Omental fat pad (tissue), 4 donors: ENCODE data around the gene FOXF2. TPM values are rescaled to one million over a fixed set of nuclear protein-coding genes. Genes with fewer than 3 reads are reported as not detected.

ENCODE experiments used
- ATAC-seq: fragments of 150-250 bp; one replicate; pipeline ENCODE4 v1.9.1; 2016; ENCODE audit warnings: mild to moderate bottlenecking, moderate library complexity; ENCODE audit not compliant: low FRiP score
- DNase-seq: peaks from one replicate; pipeline ENCODE4 v3.0.0-alpha.2; 2019; ENCODE audit warnings: low spot score
- CTCF ChIP-seq, 3 donors: fragments of 450-650 bp; IDR thresholded peaks; one replicate each; pipeline ENCODE4 v1.5.1; 2016 to 2017; ENCODE audit warnings: antibody characterized with exemption in 3 of 3, mild to moderate bottlenecking in 3 of 3, moderate library complexity in 2 of 3
- total RNA-seq, 4 donors: library from RNA; depleted of rRNA; stranded (reverse); fragments of >200 nt; gene quantifications; one replicate each; pipeline ENCODE4 v1.1.0, GENCODE V29; 2016

FOXF2 gene
- total RNA-seq, 4 donors from 2014 or later, result 0.65 to 1.1 (median 0.95) TPM

DNA sequence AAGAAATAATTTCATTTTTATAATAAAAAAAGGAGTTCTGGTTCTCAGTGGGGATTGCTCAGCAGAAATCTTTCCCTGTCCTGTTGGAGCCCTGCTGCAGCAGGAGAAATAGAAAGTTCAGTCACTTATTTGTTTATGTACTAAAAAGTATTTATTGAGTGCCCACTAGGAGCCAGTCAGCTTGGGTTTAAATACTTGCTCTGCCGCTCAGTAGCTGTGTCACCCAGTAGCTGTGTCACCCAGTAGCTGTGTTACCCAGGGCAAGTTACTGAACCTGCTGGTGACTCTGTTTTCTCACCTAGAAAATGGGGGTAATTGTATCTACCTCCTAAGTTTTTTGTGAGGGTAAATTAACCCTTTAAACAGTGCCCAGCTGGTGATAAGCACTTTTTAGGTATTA is 32.9 kb downstream of the FOXF2 start:
- ATAC-seq (no peak), DNase-seq (no peak)
- TF ChIP-seq CTCF (IDR thresholded peaks at IDR 0.05), result no peak

DNA sequence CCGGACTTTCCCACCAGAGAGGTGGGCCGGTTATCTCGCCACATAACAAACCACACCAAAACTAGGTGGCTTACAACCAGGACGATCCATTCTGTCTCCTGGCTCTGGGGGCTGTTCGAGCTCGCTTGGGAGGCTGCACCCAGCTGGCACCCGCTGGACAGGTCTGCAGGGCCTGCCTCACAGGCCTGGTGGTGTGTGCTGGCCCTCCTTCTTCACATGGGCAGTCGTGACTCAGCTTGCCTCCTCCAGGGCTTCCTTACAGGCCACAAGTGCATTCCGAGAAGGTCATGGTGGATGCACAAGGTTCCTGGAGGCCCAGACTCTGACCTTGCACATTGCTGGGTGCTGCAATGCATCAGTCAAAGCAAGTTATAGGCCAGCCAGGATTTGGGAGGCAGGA is 34.2 kb downstream of the FOXF2 start:
- DNase-seq (no peak), ATAC-seq (no peak)

GRCh38 chr6:1424306-1424927 is 35.0 kb downstream of the FOXF2 start:
- DNase-seq (no peak), ATAC-seq (no peak)
- TF ChIP-seq CTCF (IDR thresholded peaks at IDR 0.05), result no peak

More for the DNA sequence above, 34.2 kb downstream of the FOXF2 start:
- no peak for TF ChIP-seq CTCF (IDR thresholded peaks at IDR 0.05)

DNA sequence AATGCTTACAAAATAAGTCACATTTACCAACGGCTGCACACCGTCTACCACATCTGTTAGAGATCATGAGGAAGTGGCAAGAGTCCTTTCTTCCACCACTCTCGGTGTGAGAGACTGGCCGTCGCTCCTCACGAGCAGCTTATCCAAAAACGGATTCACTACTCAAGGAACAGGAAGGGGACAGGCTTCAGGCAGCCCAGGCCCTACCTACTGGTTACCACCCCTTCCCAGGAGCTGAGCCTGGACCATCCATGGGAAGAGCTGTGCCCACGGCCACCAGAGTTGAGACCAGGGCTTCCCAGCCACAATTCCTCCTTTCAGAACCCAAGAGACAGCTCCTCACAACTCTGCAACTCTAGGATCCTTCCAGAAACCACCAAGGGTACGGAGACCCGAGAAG is 37.0 kb downstream of the FOXF2 start:
- ATAC-seq (no peak), DNase-seq (no peak)
- TF ChIP-seq CTCF (IDR thresholded peaks at IDR 0.05), result no peak

DNA sequence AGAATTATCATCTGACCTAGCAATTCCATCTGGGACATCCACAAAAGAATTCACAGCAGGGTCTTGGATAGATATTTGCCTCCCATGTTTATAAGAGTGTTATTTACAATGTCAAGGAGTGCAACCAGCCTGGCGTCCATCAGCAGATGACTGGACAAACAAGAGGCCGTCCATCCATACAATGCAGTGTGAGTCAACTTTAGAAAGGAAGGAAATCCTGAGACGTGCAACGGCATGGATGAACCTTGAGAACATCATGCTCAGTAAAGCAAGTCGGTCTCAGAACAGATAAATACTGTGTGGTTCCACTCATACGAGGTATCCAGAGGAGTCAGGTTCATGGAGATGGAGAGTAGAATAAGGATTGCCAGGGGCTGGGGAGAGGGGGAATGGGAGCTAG is 46.4 kb downstream of the FOXF2 start:
- ATAC-seq (no peak), DNase-seq (no peak)
- TF ChIP-seq CTCF (IDR thresholded peaks at IDR 0.05), result no peak

GRCh38 chr6:1436334-1437306 is 47.2 kb downstream of the FOXF2 start:
- TF ChIP-seq CTCF (IDR thresholded peaks at IDR 0.05), result peak in 1 of 3 donors; percentile 17
- peak; percentile 76 for ATAC-seq
- DNase-seq, result no peak
